Measurements from ENCODE around the gene CDKN1C.

DNA sequence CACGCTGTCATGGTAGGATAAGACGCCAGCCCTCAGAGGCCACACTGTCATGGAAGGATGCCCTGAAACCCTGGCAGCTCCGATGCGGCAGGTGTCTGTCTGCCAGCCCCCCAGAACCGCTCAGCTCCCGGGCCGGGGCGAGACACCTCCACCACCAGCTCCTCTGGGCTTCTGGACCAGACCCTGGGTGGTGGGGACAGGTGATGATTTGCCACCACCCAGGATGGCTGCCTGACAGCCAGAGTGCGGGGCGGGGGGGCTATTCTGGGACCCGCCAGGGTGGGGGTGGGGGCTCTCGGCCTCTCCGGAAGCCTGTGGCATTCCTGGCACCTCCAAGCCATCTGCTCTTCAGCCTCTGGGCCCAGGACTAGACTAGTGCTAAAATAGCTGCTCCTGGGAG is 34.3 kb upstream of the CDKN1C start:
- TF ChIP-seq CTCF (IDR thresholded peaks at IDR 0.05) (no peak), POLR2A (IDR thresholded peaks at IDR 0.05) (no peak)

All from thyroid gland (tissue), 4 donors.